Muscle of arm (tissue), 12 donors: ENCODE measurements around the gene RAB39B. TPM values are rescaled to one million over a fixed set of nuclear protein-coding genes. Genes with fewer than 3 reads are reported as not detected.
A peak's percentile ranks its signal among the peaks of the same experiment; 100 is the strongest.

Source experiments
- DNase-seq: peaks from one replicate; pipeline ENCODE4 v3.0.0-alpha.2; 2013
- polyA plus RNA-seq, 12 donors: library from polyadenylated mRNA; unstranded; fragments of 120-200 nt; gene quantifications; one replicate each; pipeline ENCODE4 v1.2.1, GENCODE V29; 2013; ENCODE audit not compliant: insufficient read length in 12 of 12

The RAB39B gene
- polyA plus RNA-seq, 12 donors = 0.39 to 0.72 (median 0.49) TPM; not detected in 2

DNA sequence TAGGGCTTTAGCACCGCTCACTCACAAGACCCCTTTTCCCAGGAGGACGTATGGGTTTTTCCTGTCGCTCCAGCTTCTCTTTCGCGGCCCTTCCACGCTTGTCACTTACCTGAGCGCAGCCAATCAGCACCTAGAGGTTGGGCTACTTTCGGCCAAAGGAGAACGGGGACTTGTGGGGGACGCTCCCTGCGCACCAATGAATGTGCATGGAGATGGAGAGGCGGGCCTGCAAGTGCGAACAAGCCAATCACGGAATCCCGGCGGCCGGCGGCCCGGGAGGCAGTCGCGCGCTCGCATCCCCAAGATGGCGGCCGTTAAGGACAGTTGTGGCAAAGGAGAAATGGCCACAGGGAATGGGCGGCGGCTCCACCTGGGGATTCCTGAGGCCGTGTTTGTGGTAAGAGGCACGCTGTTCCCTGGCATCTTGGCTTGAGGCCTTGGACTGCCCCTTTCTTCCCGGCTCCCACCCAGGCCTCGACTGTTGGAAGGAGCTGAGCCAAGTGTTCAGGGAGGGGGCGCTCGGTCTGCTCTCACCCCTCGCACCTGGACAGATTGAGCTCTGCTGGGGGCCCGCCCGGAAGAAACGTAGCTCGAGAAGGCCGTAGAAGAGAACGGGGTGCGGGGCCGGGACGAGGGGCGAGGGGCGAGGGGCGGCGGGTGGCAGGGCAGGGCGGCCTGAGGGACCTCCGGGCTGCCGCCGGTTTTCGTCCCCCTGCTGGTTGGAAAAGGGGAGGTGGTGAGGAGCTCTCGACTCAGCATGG lies 47.9 kb downstream of the RAB39B start, which contains the start of gene VBP1:
Gene VBP1 (plus strand): TSS at position 282 of the 761 bp plus-strand sequence. CDS start 23 bp downstream, at position 305.
- DNase-seq = peak; percentile 89

- no peak for DNase-seq
Observed at GRCh38 chrX:155215443-155216178, 48.7 kb downstream of the RAB39B start.

DNA sequence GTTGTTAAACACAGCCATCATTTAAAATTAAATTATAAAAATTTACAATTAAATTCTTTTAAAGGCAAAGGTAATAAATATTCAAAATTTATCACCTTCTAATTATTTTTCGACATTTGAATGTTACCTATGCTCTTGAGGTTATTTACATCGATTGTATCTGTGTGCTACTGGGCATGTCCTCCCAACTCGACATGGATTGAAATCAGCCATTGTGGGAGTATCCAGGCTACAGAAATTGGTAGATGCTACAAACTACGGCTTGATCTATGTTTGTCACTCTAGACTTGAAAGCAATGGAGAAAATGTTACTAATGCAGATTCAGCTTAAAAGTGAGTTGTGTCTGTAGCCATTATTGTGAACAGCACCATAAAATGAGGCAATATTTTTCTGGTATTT lies 50.6 kb downstream of the RAB39B start:
- DNase-seq = no peak

- DNase-seq = no peak
Observed at GRCh38 chrX:155211208-155211607, 53.1 kb downstream of the RAB39B start.

Other genes with a start within 250 kb of the RAB39B start
- 1 to 10 TPM in 11 of 12 donors, not detected in 1; 1.8 to 8.4 (median 5.4) TPM for gene F8, start 241.8 kb downstream of the RAB39B start, polyA plus RNA-seq
- 100 to 1,000 TPM in 9 of 12 donors, 10 to 100 TPM in 2, not detected in 1; 97.6 to 157 (median 139) TPM for gene FUNDC2, start 237.6 kb downstream of the RAB39B start, polyA plus RNA-seq
- 10 to 100 TPM in 2 of 12 donors, 1 to 10 TPM in 9, not detected in 1; 4.7 to 14.1 (median 8.0) TPM for gene CMC4, start 193.4 kb downstream of the RAB39B start, polyA plus RNA-seq
- 10 to 100 TPM in 10 of 12 donors, not detected in 2; 13.2 to 21.0 (median 17.5) TPM for gene MTCP1, start 193.4 kb downstream of the RAB39B start, polyA plus RNA-seq
- gene BRCC3, start 193.0 kb downstream of the RAB39B start, polyA plus RNA-seq = 10 to 100 TPM in 11 of 12 donors, not detected in 1; 15.4 to 19.8 (median 17.3) TPM
- 10 to 100 TPM in 11 of 12 donors, not detected in 1; 37.9 to 79.7 (median 73.4) TPM for gene VBP1, start 48.0 kb downstream of the RAB39B start, polyA plus RNA-seq
- gene CLIC2, start 70.1 kb upstream of the RAB39B start, polyA plus RNA-seq = 10 to 100 TPM in 1 of 12 donors, 1 to 10 TPM in 9, not detected in 2; 3.1 to 10.4 (median 4.6) TPM
- gene F8A2, start 117.6 kb upstream of the RAB39B start, polyA plus RNA-seq = not detected
- gene F8A3, start 194.1 kb upstream of the RAB39B start, polyA plus RNA-seq = 10 to 100 TPM in 1 of 12 donors, 1 to 10 TPM in 8, under 1 TPM in 1, not detected in 2; 0.32 to 13.1 (median 5.2) TPM